HTR-8/SVneo (cell line): ENCODE data around the gene CFAP92.

Source experiments
- DNase-seq: peaks from one replicate; pipeline ENCODE4 v3.0.0; 2011; ENCODE audit warnings: low spot score, mixed read lengths; ENCODE audit not compliant: insufficient read length
- FAIRE-seq: peaks from 2 replicates; lab custom pipeline; 2011; peaks lifted over from hg19 to GRCh38; lab: Jason Lieb, UNC

Gene CFAP92, protein sequence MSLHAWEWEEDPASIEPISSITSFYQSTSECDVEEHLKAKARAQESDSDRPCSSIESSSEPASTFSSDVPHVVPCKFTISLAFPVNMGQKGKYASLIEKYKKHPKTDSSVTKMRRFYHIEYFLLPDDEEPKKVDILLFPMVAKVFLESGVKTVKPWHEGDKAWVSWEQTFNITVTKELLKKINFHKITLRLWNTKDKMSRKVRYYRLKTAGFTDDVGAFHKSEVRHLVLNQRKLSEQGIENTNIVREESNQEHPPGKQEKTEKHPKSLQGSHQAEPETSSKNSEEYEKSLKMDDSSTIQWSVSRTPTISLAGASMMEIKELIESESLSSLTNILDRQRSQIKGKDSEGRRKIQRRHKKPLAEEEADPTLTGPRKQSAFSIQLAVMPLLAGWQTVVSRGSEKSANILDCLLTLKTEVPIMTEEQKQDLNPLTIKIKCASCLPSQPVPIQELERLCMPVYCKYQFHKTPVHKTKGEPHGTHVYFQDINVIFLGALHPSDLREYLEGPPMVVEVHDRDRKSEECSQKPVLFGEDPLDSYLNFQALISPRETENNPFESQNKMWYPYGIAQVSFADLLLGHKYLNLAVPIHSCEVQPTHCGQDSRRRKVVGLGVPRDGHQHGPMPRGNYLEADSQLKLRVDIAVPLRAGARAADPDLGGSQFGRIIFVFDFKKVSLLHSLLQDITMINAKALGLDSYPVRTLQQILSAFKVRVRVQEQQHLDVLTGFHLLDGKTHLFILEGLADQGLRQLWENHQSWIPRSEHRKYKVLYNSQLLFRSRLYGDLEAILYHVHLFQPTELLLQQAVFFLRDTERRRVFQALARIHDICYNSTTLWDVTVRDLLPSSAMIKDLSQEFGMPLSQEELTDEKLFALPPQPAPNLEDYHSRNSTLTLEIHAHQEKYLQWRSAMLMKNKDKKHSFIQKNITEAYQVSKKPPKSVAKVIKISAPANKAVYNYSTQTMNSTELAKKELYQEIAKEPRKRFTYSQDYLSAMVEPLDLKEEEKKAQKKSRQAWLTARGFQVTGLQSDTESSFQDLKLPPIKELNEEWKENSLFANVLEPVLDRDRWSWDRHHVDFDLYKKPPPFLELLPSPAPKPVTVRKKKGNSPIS

DNA sequence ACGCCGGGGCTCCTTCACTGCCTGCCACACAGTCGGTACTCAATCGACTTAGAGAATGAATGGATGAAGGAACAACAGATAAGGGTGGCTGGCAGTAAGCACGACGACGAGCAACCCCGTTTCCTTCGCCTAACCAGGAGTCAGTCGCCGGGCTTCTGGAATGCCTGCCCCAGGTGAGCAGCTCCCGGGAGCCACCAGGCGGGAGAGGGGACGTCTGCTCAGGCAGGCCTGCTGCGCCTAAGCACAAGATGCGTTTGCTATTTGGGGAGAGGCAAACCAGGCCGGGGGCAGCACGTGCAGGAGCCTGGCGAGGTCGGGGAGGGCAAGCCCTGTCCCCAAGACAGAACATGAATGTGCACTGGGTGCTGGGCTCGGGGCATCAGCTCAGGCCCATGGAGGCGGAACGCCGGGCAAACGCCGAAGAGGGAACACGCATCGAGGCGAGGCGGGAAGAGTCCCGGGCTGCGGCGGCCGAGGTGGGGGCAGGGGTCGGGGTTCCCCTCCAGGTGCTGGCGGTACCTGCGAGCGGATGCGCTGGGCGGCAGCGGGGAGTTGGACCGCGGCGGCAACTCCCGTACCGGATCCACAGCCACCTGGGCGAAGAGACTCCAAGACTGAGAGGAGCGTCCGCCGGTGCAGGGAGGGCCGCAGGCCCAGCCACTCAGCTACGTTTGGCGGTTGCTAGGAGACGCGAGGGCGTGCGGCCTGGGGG, at the start of gene CFAP92:
Gene CFAP92 (minus strand): TSS at position 616 of the 712 bp plus-strand sequence. CDS start 772 bp downstream, outside the sequence.
- DNase-seq, result peak; percentile 55
- no peak for FAIRE-seq

DNA sequence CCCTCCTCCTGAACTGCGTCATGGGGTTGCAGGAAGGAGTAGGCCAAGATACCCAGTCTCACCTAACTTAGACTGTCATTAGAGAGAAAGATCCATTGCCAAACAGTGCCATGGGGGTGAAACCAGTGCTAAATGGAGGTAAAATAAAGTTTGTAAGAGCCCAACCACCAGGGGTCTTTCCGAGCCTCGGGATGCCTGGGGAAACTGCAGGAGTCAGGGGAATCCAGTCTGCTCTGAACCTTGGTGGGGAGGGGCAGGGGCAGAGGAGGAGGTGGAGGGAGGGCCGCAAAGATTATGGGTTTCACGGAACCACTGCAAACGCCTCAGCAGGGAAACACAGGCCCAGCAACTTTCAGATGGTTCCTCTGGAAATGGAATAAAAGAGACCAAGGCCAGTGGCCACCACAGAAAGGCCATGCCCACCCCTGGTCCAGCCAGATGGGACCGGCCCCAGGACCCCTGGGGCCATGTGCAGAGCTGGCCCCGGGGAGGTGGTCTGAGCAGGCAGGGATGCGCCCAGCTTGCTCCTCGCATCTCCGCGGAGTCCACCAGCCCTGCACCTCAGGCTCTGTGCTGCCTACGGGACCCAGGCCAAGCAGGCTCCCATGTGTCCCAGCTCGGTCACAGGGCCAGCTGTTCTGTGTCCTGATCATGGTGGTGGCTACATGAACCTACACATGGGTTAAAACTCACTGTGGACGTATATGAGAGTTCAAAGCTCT, 46.9 kb upstream of the CFAP92 start:
- no peak for DNase-seq
- no peak for FAIRE-seq

DNA sequence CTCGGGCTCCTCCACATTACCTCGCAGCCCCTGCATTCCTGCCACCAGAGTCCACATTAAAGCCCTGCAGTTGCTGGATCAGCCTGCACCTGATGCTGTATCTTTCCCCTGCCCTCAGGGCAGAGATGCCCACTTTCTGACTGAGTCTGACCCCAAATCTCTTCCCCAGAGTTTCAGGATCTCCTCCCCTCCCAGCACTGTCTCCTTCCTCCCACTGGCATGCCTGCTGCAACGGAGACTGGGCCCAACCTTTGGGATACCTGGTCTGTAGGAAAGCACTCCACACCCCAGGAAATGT, 46.1 kb upstream of the CFAP92 start:
- DNase-seq (no peak), FAIRE-seq (no peak)

DNA sequence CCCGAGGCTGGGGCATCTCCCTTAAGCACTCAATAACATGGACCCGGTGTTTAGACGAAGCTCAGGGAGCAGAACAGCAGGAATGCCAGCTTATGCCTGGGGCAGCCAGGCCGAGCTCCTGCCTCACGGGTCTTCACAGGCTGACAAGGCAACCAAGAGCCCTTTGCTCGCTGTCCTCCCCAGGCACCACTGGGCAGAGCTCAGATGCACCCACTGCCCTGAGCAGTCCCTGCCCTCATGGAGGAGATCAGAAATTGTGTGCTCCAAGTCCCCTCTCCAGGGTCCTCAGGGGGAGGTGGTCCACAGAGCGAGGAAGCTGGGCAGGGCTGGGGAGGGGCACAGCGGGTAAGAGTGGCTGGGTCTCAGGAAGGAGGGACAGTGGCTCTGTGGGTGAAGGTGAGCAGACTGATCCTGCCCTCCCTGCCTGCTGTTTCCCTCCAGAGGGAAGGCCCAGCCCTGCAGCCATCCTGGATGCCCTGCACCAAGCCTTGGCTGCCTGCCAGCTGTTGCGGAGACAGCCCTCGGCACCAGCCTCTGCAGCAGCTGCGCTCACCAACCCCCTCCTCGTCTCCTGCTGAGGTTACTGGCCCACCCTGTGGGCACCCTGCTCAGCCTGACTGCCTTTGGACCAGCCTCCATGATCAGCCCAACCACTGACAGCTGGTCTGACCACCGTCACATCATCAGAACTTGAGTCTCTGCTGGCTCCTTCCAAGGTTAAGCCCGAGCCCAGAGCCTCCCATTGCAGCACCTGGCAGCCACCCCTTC, 45.6 kb upstream of the CFAP92 start:
- DNase-seq (no peak), FAIRE-seq (no peak)

DNA sequence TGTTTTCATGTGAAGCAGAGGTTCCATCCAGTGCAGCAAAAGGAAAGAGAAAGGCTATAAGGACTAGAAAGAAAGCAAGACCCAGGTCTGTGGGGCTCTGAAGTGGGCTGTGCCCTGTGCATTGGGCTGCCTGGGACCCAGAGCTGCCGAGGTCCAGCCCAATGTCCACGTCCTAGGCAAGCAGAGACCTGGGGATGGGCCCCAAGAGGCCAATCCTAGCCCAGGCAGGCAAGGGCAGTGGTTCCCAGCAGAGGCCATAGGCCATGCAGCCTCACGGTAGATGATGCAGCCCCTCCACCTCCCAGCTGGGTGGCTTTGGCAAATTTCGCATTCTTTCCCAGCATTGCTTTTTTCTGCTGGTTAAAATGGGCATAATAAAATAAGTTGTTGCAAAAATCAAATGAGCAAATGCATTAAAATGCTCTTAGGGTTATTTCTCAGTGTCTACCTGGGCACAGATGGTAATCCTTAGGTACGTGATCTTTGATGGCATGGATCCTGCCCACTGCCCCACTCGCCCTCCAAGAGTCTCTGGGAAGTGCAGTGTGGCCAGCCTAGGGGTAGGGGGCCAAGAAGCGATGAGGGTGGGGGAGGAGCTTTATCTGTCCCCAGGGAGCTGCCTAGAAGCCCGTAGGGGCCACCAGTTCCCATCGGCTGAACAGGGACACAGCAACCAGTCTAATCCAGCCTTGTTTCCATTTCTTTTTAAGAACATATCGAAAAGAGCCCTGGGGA, 44.4 kb upstream of the CFAP92 start:
- no peak for FAIRE-seq
- DNase-seq, result no peak

DNA sequence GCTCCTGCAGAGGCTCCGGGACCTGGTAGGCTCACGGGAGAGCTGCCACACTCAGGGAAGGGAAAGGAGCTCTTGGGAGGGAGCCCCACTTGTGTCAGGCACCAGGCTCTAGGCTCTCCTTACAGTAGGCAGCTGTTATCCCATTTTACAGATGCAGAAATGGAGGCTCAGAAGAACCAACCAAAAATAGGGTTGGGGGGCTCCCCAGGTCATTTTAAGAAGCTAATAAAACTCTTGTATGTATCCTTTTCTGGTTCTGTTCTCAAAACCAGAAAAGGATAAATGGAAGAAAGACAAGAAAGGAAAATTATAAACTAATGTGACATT, 43.2 kb upstream of the CFAP92 start:
- DNase-seq, result no peak
- FAIRE-seq, result no peak

DNA sequence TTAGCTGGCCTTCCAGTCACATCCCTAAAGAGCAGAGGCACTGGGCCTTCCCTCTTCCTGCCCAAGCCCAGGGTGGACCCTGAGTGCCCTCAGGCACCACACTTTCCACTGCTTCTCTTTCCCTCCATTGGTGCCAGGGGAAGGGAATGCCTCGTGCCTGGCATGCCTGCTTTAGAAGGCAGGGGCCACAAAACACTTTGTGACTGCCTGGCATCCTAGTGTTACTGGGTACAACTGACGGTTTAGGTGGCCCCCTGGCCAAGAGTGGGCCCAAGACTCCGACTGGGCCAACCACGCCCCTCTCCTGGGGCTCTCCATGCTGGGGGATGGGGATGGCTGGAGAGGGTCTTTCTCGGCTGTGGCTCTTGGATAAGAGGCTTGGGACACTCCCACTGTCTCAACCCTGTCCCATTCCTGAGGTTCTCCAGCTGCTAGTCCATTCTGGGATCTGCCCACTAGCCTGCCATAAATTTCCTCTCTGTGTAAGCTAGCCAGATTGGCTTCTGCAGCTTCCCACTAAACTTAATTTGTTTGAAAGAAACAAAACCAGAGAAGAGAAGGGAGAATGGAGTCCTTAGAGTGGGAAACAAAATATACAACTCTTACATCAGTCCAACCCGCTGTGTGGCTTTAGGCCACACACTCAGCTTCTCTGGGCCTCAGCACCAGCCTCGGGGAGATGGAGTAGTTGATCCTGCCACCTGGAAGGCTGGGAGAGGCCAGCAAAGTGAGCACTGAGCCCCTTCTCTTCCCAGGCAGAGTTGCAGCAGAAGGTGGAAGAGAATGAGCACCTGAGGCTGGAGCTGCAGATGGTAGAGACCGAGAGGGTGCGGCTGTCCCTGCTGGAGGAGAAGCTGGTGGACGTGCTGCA, 42.6 kb upstream of the CFAP92 start:
- DNase-seq (no peak), FAIRE-seq (no peak)

DNA sequence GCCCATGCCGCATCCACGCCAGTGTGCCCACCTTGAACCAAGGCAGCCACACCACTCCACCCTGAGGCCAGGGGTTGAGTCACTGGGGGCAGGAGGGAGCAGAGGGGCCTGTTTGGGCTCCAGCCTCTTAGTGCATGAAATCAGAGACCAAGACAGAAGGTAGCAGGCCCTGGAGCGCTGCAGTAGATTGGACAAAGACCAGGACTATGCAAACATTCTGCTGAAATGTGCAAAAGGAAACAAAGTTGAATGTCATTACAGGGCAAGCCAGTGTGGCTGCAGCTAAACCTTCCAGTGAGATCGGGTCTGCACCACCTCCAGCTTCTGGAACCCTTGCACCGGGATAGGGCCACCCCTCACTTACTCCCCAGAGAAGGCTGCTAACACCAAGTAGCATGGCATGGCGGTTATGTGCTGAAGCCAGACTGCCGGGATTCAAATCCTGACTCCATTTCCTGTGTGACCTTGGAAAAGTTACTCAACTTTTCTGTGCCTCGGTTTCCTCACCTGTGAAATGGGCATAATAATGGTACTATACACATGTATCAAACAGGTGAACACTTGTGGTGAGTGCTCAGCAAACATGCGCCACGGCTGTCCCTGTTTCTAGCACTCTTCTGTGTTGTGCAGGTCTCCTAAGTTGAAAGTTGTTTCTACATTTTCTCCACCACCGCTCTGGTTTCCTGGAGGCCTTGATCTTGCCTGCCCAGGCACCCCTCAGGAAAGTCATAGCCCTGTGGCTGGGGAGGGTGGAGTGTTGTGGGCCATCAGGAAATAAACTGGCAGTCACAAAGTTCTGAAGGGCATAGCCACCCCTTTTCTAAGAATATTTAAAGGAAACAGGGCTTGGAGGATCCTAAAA, 41.7 kb upstream of the CFAP92 start:
- FAIRE-seq (no peak), DNase-seq (no peak)

DNA sequence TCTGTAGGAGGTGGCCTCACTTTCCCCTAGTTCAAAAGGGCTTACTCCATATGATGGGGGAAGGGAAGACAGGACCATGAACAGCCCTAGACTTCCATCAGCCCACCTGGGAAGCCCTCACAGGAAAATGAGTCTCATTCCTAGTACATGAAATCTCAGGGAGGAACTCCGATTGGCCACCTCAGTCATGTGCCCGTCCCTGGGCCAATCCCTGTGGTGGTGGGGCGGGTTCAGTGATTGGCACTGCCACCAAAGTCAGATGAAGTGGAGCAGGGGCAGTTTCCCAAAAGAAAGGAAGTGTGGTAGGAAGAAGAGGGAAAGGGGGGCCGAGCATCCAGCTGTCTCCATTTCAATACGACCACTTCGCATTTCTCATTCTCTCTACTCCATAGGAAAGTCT, 40.8 kb upstream of the CFAP92 start:
- DNase-seq, result peak; percentile 40
- no peak for FAIRE-seq

DNA sequence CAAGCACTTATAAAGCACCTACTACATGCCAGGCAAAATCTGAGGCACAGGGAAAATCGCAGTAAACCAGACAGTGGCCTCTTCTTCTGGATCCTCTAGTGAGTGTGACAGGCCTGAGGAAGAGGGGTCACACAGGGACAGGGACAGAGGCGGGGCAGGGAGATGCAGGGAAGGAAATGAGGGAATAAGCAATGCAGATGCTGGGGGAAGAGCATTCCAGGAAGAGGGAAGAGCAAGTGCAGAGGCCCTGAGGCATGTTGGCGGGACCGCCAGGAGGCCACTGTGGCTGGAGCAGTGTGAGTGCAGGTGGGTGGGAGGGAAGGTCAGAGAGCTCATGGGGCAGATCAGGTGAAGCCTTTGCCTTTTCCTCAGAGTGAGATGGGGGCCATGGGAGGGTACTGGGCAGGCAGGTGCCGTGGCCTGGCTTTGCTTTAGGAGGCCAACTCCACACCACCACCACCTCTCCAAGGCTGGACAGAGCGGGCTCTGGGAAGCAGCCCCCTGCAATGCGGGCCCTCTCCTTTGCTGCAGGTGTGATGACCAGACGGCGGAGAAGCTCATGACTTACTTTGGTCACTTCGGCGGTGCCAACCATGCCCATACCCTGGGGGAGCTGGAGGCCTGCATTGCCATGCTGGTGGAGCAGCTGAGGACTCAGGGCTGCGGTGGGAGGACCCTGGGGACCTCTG, 39.9 kb upstream of the CFAP92 start:
- no peak for DNase-seq
- no peak for FAIRE-seq

DNA sequence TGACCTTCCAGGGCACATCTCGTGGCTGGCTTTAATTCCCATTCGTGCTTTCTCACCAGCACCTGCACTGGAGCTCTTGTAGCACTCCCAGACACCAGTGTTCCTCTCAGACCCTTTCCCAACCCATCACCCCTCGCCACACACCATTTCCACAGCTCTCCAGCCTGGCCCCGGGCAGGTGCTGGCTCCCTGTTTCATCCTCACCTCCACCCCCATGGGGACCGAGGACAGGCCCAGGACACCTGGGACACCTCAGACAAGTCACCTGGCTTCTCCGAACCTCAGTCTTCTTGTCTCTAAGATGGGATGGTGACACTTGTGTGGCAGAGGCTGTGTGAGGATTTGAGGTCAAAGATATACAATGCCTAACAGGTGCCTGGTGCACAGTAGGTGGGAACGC, 39.3 kb upstream of the CFAP92 start:
- DNase-seq (no peak), FAIRE-seq (no peak)

DNA sequence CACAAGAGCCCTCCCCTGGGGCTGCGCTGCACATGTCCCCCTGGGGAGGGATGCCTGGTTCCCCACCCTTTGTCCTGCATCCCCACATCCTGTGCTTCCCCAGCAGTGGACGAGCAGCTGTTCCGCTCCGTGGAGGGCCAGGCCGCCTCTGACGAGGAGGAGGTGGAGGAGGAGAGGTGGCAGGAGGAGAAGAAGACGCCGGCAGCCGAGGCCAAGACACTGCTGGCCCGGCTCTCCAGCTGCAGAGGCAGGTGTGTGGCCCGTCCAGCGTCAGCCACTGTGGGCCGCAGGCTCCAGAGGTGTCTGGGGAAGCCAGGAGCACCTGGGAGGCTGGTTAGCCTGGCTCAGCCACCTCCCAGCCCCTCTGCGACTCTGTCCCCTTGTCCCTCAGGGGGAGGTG, 38.8 kb upstream of the CFAP92 start:
- DNase-seq (no peak), FAIRE-seq (no peak)

DNA sequence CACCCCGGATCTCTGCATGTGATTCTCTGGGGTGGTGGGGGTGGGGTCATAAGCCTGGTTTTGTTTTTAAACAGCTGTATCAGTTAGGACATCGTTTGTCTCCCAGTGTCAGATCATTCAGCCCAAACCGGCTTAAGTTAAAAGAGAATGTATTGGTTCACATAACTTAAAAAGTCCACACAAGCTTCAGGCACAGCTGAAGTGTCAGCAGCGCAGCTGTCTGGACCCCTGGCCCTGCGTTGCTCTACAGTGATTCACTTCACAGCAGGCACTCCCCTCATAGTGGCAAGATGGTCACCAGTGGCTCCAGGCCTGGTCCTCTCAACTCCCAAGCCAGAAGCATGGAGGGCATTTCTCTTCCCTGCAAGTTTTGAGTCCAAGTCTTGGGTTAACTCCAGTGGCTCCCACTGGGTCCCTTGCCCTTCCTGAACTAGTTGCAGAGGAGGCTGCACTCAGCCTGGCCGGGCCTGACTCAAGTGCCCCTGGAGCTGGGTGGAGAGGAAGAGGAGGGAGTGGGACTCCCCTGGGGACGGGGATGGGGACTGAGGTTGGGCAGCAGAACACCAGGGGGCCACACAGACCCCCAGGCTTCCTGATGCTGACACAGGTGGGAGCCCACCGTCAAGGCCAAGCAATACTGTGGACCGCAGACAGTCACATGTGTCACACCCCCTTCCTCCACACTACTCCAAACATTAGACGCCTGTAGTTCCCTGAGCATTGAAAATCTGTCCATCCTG, 37.8 kb upstream of the CFAP92 start:
- FAIRE-seq (no peak), DNase-seq (no peak)

DNA sequence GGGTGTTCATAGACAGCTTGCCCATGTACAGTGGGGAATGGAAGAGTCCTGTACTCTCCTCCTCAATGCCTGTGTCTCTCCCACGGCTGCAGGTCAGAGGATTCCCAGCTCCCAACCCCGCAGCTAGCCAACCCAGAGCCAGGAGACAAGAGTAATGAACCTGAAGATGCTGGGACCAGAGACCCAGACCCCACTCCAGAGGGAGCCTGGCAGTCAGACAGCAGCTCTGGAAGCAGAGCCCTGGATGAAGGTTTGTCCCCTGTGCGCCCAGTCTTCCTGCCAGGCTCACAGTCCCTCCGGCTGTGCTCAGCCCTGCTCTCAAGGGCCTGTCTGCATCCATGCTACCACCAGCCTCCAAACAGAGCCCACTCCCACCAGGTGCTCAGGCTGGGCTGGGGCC, 36.7 kb upstream of the CFAP92 start:
- FAIRE-seq, result no peak
- DNase-seq, result no peak

DNA sequence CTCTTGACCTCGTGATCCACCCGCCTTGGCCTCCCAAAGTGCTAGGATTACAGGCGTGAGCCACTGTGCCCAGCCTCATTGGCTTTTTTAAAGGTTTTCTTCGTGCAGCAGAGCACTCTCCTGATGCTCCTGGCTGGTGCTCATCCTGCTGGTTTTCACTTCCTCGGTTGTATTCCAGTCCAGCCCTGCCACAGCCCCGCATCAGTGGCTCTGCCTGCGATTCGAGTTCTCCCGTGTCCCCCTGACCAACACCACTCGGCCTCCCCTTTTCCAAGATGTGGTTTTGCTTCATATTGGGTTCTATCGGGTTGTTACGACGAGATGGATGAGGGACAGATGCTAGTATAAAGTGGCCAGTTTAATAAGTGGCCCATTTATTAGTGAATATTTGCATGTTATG, 35.0 kb upstream of the CFAP92 start:
- DNase-seq, result no peak
- no peak for FAIRE-seq

DNA sequence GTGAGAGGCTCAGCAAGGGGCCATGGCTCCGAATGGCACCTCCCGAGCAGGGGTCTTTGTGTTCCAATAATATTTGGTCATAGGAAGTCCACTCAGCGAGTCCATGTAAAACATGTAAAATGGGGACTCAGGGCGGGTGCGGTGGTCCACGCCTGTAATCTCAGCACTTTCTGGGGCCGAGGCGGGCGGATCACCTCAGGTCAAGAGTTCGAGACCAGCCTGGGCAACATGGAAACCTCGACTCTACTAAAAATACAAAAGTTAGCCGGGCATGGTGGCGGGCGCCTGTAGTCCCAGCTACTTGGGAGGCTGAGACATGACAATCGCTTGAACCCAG, 33.6 kb upstream of the CFAP92 start:
- FAIRE-seq, result no peak
- no peak for DNase-seq
